Endothelial cell of umbilical vein (primary cell): ENCODE measurements around the gene GAB2. TPM values are rescaled to one million over a fixed set of nuclear protein-coding genes. Genes with fewer than 3 reads are reported as not detected.

Source experiments
- BruUV-seq: library from RNA; stranded (reverse); fragments of 400-500 nt; replicated peaks from 2 replicates; lab custom pipeline; 2021; lab: Mats Ljungman, UMichigan
- CTCF ChIA-PET: fragments of 300-600, 350-600 bp; sonication (Branson Sonifier 250); formaldehyde crosslinking; loops from one replicate; lab custom pipeline; 2021; ENCODE audit warnings: antibody characterized with exemption, inconsistent platforms; lab: Charles Lee
- POLR2A ChIA-PET: fragments of 300-600, 350-600 bp; sonication (Branson Sonifier 250); formaldehyde crosslinking; loops from one replicate; lab custom pipeline; 2021; ENCODE audit warnings: antibody characterized with exemption, inconsistent platforms; lab: Charles Lee
- DNase-seq: peaks from one replicate; pipeline ENCODE4 v3.0.0-alpha.2; 2011; ENCODE audit warnings: low read depth, low spot score
- FAIRE-seq: peaks from 2 replicates; lab custom pipeline; 2011; peaks lifted over from hg19 to GRCh38; lab: Jason Lieb, UNC
- H2AFZ ChIP-seq: 2 replicates; pipeline ENCODE4 v1.6.0; 2012; ENCODE audit warnings: low read depth, low read length, control low read depth, inconsistent platforms
- H3K27ac ChIP-seq: 2 replicates; pipeline ENCODE4 v1.5.1; 2011; ENCODE audit warnings: low read depth, mild to moderate bottlenecking, control low read depth, low read length, moderate library complexity; ENCODE audit not compliant: insufficient read depth
- H3K27me3 ChIP-seq, 2 experiments: 2 replicates each; pipeline versions ENCODE4 v1.6.0 to v1.6.1; 2011; ENCODE audit warnings: low read length in 2 of 2, mixed read lengths in 1 of 2; ENCODE audit not compliant: control insufficient read depth in 2 of 2, insufficient read depth in 2 of 2
- H3K36me3 ChIP-seq, 2 experiments: 2 replicates in 1 of 2; 3 replicates in 1 of 2; pipeline ENCODE4 v1.5.1; 2011; ENCODE audit warnings: low read length in 2 of 2, mild to moderate bottlenecking in 1 of 2, moderate library complexity in 1 of 2; ENCODE audit not compliant: control insufficient read depth in 2 of 2, insufficient read depth in 2 of 2; ENCODE audit errors: extremely low read depth in 1 of 2
- H3K4me1 ChIP-seq: 3 replicates; pipeline ENCODE4 v1.5.1; 2011; ENCODE audit warnings: mild to moderate bottlenecking, low read length; ENCODE audit not compliant: control insufficient read depth, insufficient read depth; ENCODE audit errors: extremely low read depth
- H3K4me2 ChIP-seq: 2 replicates; pipeline ENCODE4 v1.6.1; 2011; ENCODE audit warnings: low read length, control low read depth, mixed read lengths; ENCODE audit not compliant: insufficient read depth
- H3K4me3 ChIP-seq, 3 experiments: fragments of 200-600 bp in 1 of 3; sonication (generic), shearing (Covaris generic) in 1 of 3; replicated peaks in 1 of 3; 2 replicates each; pipeline ENCODE4 v1.5.1; 2011 to 2016; ENCODE audit warnings: control low read depth in 3 of 3, low read length in 3 of 3, mild to moderate bottlenecking in 2 of 3, inconsistent platforms in 1 of 3, low read depth in 1 of 3, moderate library complexity in 1 of 3; ENCODE audit not compliant: insufficient read depth in 1 of 3
- H3K79me2 ChIP-seq: 2 replicates; pipeline ENCODE4 v1.6.0; 2012; ENCODE audit warnings: low read length, inconsistent platforms; ENCODE audit not compliant: control insufficient read depth, insufficient read depth
- H3K9ac ChIP-seq: replicated peaks from 2 replicates; pipeline ENCODE3; 2011; ENCODE audit warnings: low read length, control low read depth; ENCODE audit not compliant: insufficient read depth; ENCODE audit errors: extremely low read depth
- H3K9me1 ChIP-seq: replicated peaks from 3 replicates; pipeline ENCODE4 v1.6.0; 2011; ENCODE audit warnings: mild to moderate bottlenecking, low read length; ENCODE audit not compliant: control insufficient read depth, insufficient read depth; ENCODE audit errors: extremely low read depth
- H3K9me3 ChIP-seq: replicated peaks from 2 replicates; pipeline ENCODE4 v1.5.1; 2012; ENCODE audit warnings: low read length, inconsistent platforms; ENCODE audit not compliant: control insufficient read depth, insufficient read depth
- H4K20me1 ChIP-seq: replicated peaks from 2 replicates; pipeline ENCODE3; 2011; ENCODE audit warnings: mild to moderate bottlenecking, low read length; ENCODE audit not compliant: control insufficient read depth, insufficient read depth; ENCODE audit errors: extremely low read depth
- EZH2 ChIP-seq: IDR thresholded peaks from 2 replicates; pipeline ENCODE4 v1.6.1; 2012; ENCODE audit warnings: borderline replicate concordance, low read depth, mild to moderate bottlenecking, moderate library complexity, low read length, inconsistent platforms; ENCODE audit not compliant: severe bottlenecking
- FOS ChIP-seq: IDR thresholded peaks from 2 replicates; pipeline ENCODE4 v1.6.1; 2011; ENCODE audit warnings: mild to moderate bottlenecking, low read length, moderate library complexity, borderline replicate concordance; ENCODE audit not compliant: insufficient read depth
- GATA2 ChIP-seq: IDR thresholded peaks from 2 replicates; pipeline ENCODE4 v1.7.0; 2011; ENCODE audit warnings: low read depth, mild to moderate bottlenecking, moderate library complexity, mixed read lengths, low read length; ENCODE audit not compliant: insufficient read length, insufficient read depth
- JUN ChIP-seq: IDR thresholded peaks from 2 replicates; pipeline ENCODE4 v1.6.1; 2011; ENCODE audit warnings: borderline replicate concordance, low read depth; ENCODE audit not compliant: insufficient read length, insufficient read depth
- MYC ChIP-seq: IDR thresholded peaks from one replicate; pipeline ENCODE4 v1.6.1; 2011; ENCODE audit warnings: mild to moderate bottlenecking, low read depth, low read length
- POLR2A ChIP-seq: IDR thresholded peaks from 2 replicates; pipeline ENCODE4 v1.6.1; 2012; ENCODE audit warnings: low read depth, mild to moderate bottlenecking, control low read depth, low read length
- POLR2AphosphoS5 ChIP-seq: IDR thresholded peaks from 2 replicates; pipeline ENCODE4 v1.6.1; 2012; ENCODE audit warnings: low read depth, mild to moderate bottlenecking, control low read depth, low read length, moderate library complexity; ENCODE audit not compliant: insufficient read depth
- dilution Hi-C: fragments of 300-500 bp; cut with MboI; formaldehyde crosslinking; loops from one replicate; pipeline ENCODE4 v1.15.0; 2019; ENCODE audit warnings: low sequenced_read_pairs; ENCODE audit not compliant: extremely low pct_ligation_motif_present
- intact Hi-C: fragments of 100-400 bp; cut with micrococcal nuclease; formaldehyde crosslinking; loops from one replicate; pipeline ENCODE4 v1.10.0; 2022
- polyA plus RNA-seq, 4 experiments: library from polyadenylated mRNA; depleted of rRNA in 3 of 4; stranded (reverse) in 3 of 4; unstranded in 1 of 4; fragments of >200 nt; gene quantifications; 2 replicates each; pipeline versions ENCODE4 v1.2.1 to v1.2.3, GENCODE V29; 2011 to 2012; ENCODE audit warnings: missing spikeins in 1 of 4
- total RNA-seq: library from RNA; stranded (reverse); gene quantifications from 2 replicates; pipeline ENCODE4 v1.2.3, GENCODE V29; 2021
- TF ChIP-seq, protein P1 (sequence below): IDR thresholded peaks from 2 replicates; pipeline ENCODE4 v1.6.1; 2011; ENCODE audit not compliant: insufficient read depth, insufficient read length
- TF ChIP-seq, protein P2 (sequence below), 2 donors: IDR thresholded peaks; 1 replicate in 1 of 2; 2 replicates in 1 of 2; pipeline ENCODE4 v1.5.1; 2011; ENCODE audit warnings: low read length in 2 of 2, mild to moderate bottlenecking in 2 of 2, moderate library complexity in 2 of 2, control low read depth in 1 of 2, inconsistent platforms in 1 of 2, low read depth in 1 of 2; ENCODE audit not compliant: insufficient read depth in 1 of 2; ENCODE audit errors: extremely low read depth in 1 of 2

Gene GAB2
- total and polyA plus RNA-seq, 2 donors (not counting 3 experiments of a cell fraction or from before 2014, with no cell fraction given): 19.6 to 39.6 TPM

DNA sequence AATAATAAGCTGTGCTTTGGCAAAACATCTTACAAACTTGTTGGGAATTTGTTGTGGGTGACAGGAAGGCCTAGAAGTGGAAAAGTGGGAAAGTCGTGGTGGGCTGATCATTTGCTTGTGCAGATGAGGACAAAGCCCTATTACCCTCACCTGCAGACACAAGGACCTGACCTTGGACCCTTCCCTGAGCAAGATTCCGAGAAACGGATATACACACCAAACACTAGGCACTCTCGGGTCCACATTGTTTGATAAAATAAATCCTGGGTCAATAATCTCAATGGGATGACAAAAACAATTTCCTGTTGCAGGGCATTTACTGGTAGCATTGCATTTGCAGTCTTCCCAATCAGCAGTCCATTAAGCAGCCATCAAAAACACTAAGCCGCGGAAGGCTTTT lies 89.7 kb downstream of the GAB2 start:
- Histone ChIP-seq H3K36me3 (no peaks in the 10 kb centered on the region), H2AFZ (no peak overlapping the region), H3K4me2 (no peak overlapping the region), H3K9me3 (no peaks in the 10 kb centered on the region), H4K20me1 (peaks cover 8% of the 10 kb centered on the region), H3K27ac (no peak overlapping the region), H3K4me3 (no peak overlapping the region), H3K4me1 (peaks cover 7% of the 10 kb centered on the region), H3K9ac (no peak overlapping the region), H3K27me3 (no peaks in the 10 kb centered on the region), H3K79me2 (peaks cover 80% of the 10 kb centered on the region), H3K9me1 (no peaks in the 10 kb centered on the region)
- intact Hi-C loops (no loop called here), dilution Hi-C loops (no loop called here)
- POLR2A ChIA-PET: no interaction called here
- CTCF ChIA-PET: no interaction called here
- no peak for DNase-seq
- BruUV-seq: no TSS peak
- TF ChIP-seq MYC (no peak), POLR2AphosphoS5 (no peak), EZH2 (no peak), JUN (no peak), GATA2 (no peak), POLR2A (no peak), FOS (no peak)
- TF ChIP-seq, protein P1, sequence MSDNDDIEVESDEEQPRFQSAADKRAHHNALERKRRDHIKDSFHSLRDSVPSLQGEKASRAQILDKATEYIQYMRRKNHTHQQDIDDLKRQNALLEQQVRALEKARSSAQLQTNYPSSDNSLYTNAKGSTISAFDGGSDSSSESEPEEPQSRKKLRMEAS: no peak
- TF ChIP-seq, protein P2, sequence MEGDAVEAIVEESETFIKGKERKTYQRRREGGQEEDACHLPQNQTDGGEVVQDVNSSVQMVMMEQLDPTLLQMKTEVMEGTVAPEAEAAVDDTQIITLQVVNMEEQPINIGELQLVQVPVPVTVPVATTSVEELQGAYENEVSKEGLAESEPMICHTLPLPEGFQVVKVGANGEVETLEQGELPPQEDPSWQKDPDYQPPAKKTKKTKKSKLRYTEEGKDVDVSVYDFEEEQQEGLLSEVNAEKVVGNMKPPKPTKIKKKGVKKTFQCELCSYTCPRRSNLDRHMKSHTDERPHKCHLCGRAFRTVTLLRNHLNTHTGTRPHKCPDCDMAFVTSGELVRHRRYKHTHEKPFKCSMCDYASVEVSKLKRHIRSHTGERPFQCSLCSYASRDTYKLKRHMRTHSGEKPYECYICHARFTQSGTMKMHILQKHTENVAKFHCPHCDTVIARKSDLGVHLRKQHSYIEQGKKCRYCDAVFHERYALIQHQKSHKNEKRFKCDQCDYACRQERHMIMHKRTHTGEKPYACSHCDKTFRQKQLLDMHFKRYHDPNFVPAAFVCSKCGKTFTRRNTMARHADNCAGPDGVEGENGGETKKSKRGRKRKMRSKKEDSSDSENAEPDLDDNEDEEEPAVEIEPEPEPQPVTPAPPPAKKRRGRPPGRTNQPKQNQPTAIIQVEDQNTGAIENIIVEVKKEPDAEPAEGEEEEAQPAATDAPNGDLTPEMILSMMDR (IDR thresholded peaks at IDR 0.05; ENCODE audit: extremely low read depth in 1 of 2, insufficient read depth in 1 of 2, low read depth in 1 of 2, low read length in 2 of 2): no peak
- no peak for FAIRE-seq
